SH-SY5Y (cell line): ENCODE data around the gene ENHO.

Source experiments
- GATA2 ChIP-seq: IDR thresholded peaks from 2 replicates; pipeline ENCODE4 v1.6.1; 2011; ENCODE audit warnings: mild to moderate bottlenecking, low read depth, low read length
- GATA3 ChIP-seq: IDR thresholded peaks from 2 replicates; pipeline ENCODE4 v1.6.1; 2011; ENCODE audit warnings: low read depth, mild to moderate bottlenecking, low read length, moderate library complexity

GRCh38 chr9:34546102-34546833, 23.5 kb upstream of the ENHO start:
- TF ChIP-seq GATA3 (no peak), GATA2 (no peak)
